ENCODE data around the gene TMIGD1. TPM values are rescaled to one million over a fixed set of nuclear protein-coding genes. Genes with fewer than 3 reads are reported as not detected.
A peak's percentile ranks its signal among the peaks of the same experiment; 100 is the strongest.

TMIGD1 gene
- total RNA-seq, 1 experiment from 2014 or later = not detected

GRCh38 chr17:30379903-30380381 lies 46.1 kb upstream of the TMIGD1 start:
- WGBS (ENCODE audit: extremely low coverage, insufficient read length, low lambda C conversion rate) = no CpG with 5 or more reads among the region's 5 CpGs
- H3K27ac ChIP-seq (ENCODE audit: insufficient read length, low read depth, low read length) = no peak overlapping the region
- H4K20me1 ChIP-seq (ENCODE audit: control insufficient read depth, insufficient read depth, insufficient read length) = peaks cover 2% of the 10 kb centered on the region
- H2BK15ac ChIP-seq (ENCODE audit: low read depth, low read length) = no peak overlapping the region
- no peak overlapping the region for H3K18ac ChIP-seq (ENCODE audit: insufficient read length, low read depth, low read length)
- peak overlapping the region; percentile 80 to 85 for H3K4me3 Mint-ChIP-seq
- TF ChIP-seq, protein P1, sequence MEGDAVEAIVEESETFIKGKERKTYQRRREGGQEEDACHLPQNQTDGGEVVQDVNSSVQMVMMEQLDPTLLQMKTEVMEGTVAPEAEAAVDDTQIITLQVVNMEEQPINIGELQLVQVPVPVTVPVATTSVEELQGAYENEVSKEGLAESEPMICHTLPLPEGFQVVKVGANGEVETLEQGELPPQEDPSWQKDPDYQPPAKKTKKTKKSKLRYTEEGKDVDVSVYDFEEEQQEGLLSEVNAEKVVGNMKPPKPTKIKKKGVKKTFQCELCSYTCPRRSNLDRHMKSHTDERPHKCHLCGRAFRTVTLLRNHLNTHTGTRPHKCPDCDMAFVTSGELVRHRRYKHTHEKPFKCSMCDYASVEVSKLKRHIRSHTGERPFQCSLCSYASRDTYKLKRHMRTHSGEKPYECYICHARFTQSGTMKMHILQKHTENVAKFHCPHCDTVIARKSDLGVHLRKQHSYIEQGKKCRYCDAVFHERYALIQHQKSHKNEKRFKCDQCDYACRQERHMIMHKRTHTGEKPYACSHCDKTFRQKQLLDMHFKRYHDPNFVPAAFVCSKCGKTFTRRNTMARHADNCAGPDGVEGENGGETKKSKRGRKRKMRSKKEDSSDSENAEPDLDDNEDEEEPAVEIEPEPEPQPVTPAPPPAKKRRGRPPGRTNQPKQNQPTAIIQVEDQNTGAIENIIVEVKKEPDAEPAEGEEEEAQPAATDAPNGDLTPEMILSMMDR (conservative IDR thresholded peaks at IDR 0.05) = no peak
- H2BK20ac ChIP-seq (ENCODE audit: low read depth, low read length, poor library complexity, severe bottlenecking) = no peak overlapping the region
- no peak overlapping the region for H4K91ac ChIP-seq (ENCODE audit: insufficient read length, low read depth, low read length)
- no peaks in the 10 kb centered on the region; the same call in 1 of the 2 replicates for H3K4me1 ChIP-seq (ENCODE audit: insufficient read depth, low read length)
- peaks cover 17% of the 10 kb centered on the region; the same call in 1 of the 2 replicates for H3K27me3 ChIP-seq (ENCODE audit: insufficient read depth, low read length)
- no peak overlapping the region for H3T11ph ChIP-seq (ENCODE audit: low read length)
- H3K4ac ChIP-seq (ENCODE audit: low read depth, low read length) = no peak overlapping the region
- peaks cover 59 to 66% of the 10 kb centered on the region in 2 experiments for H3K4me1 Mint-ChIP-seq
- H2BK120ac ChIP-seq (ENCODE audit: low read depth, low read length, poor library complexity, severe bottlenecking) = no peak overlapping the region
- no peaks in the 10 kb centered on the region for H3K79me1 ChIP-seq (ENCODE audit: insufficient read depth, low read depth, low read length, poor library complexity, severe bottlenecking)
- no peak overlapping the region for H2AFZ ChIP-seq (ENCODE audit: low read length)
- H3K79me2 ChIP-seq (ENCODE audit: insufficient read depth, low read length) = no peaks in the 10 kb centered on the region
- H4K5ac ChIP-seq (ENCODE audit: insufficient read length, low read depth, low read length) = no peak overlapping the region
- H3K23me2 ChIP-seq (ENCODE audit: insufficient read length, low read depth, low read length, poor library complexity, severe bottlenecking) = peaks cover 21% of the 10 kb centered on the region
- no peak overlapping the region for H2BK5ac ChIP-seq (ENCODE audit: insufficient read length, low read length)
- no peaks in the 10 kb centered on the region for H3K9me3 ChIP-seq (ENCODE audit: control insufficient read depth, low read depth, low read length)
- peaks cover 0 to 2% (median 0%) of the 10 kb centered on the region in 3 experiments; a peak in 2 of 7 replicates for H3K36me3 Mint-ChIP-seq (ENCODE audit: insufficient read depth in 1 of 3, low read depth in 3 of 3)
- H3K27ac Mint-ChIP-seq = no peak overlapping the region
- H3K14ac ChIP-seq (ENCODE audit: insufficient read depth, low read length) = no peak overlapping the region
- no peak overlapping the region for H3K23ac ChIP-seq (ENCODE audit: insufficient read length, low read depth, low read length)
- H3K9me3 Mint-ChIP-seq = no peaks in the 10 kb centered on the region; a peak in 1 of 5 replicates
- peak overlapping the region; percentile 93 for H3K4me2 ChIP-seq (ENCODE audit: insufficient read depth, insufficient read length, low read length)
- H3K27me3 Mint-ChIP-seq (ENCODE audit: low read depth) = peaks cover 44% of the 10 kb centered on the region
- DNase-seq = no peak
- no peak overlapping the region for H3K56ac ChIP-seq (ENCODE audit: insufficient read length, low read depth, low read length)
- H3K9ac ChIP-seq (ENCODE audit: extremely low read depth, insufficient read length, low read length) = peak overlapping the region; percentile 36
- H2AK5ac ChIP-seq (ENCODE audit: insufficient read length, low read length) = no peak overlapping the region
- H2BK12ac ChIP-seq (ENCODE audit: insufficient read length, low read depth, low read length) = no peak overlapping the region
- H4K8ac ChIP-seq (replicated peaks; ENCODE audit: insufficient read length, low read depth, low read length) = no peak overlapping the region
